Measurements from ENCODE around the gene PREB. TPM values are rescaled to one million over a fixed set of nuclear protein-coding genes. Genes with fewer than 3 reads are reported as not detected.
A peak's percentile ranks its signal among the peaks of the same experiment; 100 is the strongest.

PREB gene
- total RNA-seq, 2 donors from 2014 or later = 47.5 to 51.4 TPM

DNA sequence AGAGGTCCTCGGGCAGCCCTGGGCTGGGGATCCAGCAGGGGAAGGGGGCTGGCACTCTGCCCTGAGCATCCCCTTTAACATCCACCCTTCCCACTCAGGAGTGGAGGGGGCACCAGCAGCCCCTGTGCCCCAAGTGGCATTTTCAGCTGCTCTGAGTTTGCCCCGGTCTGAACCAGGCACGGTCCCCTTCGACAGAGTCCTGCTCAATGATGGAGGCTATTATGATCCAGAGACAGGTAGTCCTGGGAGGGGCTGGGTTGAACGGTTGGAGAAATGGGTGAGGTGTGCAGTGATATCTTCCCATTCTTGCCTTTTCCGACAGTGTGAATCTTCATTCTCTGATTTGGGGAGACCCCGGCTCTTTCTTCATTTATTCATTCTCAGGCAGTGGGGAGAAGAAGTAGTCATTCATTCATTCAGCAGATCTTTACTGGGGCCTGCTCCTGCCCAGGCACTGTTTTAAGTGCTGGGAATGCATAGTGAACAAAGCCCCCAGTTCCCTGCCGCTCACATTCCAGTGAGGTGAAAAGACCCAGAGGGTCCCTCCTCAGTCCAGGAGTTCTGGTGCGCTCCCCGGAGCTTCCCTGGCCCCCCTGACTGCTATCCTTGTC, 49.3 kb downstream of the PREB start:
- Histone ChIP-seq H3K27me3 (no peaks in the 10 kb centered on the region), H3K4me3 (peak overlapping the region; percentile 54 to 74), H3K9me3 (no peaks in the 10 kb centered on the region), H3K27ac (peak overlapping the region; percentile 93 to 98), H3K4me1 (peaks cover 0 to 48% of the 10 kb centered on the region in 2 donors), H3K36me3 (no peaks in the 10 kb centered on the region)
- TF ChIP-seq, protein P1, sequence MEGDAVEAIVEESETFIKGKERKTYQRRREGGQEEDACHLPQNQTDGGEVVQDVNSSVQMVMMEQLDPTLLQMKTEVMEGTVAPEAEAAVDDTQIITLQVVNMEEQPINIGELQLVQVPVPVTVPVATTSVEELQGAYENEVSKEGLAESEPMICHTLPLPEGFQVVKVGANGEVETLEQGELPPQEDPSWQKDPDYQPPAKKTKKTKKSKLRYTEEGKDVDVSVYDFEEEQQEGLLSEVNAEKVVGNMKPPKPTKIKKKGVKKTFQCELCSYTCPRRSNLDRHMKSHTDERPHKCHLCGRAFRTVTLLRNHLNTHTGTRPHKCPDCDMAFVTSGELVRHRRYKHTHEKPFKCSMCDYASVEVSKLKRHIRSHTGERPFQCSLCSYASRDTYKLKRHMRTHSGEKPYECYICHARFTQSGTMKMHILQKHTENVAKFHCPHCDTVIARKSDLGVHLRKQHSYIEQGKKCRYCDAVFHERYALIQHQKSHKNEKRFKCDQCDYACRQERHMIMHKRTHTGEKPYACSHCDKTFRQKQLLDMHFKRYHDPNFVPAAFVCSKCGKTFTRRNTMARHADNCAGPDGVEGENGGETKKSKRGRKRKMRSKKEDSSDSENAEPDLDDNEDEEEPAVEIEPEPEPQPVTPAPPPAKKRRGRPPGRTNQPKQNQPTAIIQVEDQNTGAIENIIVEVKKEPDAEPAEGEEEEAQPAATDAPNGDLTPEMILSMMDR (IDR thresholded peaks at IDR 0.05) = no peak
- no peak for DNase-seq (ENCODE audit: low spot score)

DNA sequence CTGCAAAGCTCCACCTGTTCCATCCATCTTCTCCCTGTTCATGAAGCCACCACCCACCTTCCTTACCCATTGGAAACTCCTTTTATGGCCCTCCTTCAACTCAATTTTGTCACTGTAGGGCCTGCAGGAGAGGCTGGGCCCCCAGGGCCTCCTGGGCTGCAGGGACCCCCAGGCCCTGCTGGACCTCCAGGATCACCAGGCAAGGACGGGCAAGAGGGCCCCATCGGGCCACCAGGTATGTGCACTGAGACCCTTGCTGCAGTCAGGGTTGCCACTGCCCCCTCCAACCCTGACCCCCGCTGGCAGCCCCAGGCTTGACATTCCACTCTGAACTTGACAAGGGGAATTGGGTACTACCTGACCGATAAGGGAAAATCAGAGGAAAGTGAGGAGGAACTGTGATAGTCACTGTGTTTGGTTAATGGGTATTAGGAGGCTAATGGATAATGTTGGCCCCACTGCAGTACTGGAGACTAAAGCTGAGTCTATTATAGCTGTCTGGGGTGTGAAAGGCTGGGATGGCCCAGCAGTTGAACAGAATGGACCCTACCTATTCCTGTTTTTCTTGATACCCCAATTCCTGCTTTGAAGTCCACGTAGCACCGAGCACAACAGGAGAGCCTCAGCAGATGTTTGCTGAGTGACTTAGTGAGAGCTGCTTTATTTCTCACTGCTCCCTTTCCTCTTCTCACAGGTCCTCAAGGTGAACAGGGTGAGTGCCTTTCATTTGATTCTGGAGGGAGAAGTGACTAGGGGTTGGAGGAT, 50.0 kb downstream of the PREB start:
- TF ChIP-seq, protein P1 (IDR thresholded peaks at IDR 0.05) = no peak
- no peak overlapping the region for H3K4me3 ChIP-seq
- no peak for DNase-seq (ENCODE audit: low spot score)
- H3K36me3 ChIP-seq = no peaks in the 10 kb centered on the region
- H3K9me3 ChIP-seq = no peaks in the 10 kb centered on the region
- peaks cover 0 to 54% of the 10 kb centered on the region in 2 donors for H3K4me1 ChIP-seq
- no peaks in the 10 kb centered on the region for H3K27me3 ChIP-seq
- no peak overlapping the region for H3K27ac ChIP-seq

DNA sequence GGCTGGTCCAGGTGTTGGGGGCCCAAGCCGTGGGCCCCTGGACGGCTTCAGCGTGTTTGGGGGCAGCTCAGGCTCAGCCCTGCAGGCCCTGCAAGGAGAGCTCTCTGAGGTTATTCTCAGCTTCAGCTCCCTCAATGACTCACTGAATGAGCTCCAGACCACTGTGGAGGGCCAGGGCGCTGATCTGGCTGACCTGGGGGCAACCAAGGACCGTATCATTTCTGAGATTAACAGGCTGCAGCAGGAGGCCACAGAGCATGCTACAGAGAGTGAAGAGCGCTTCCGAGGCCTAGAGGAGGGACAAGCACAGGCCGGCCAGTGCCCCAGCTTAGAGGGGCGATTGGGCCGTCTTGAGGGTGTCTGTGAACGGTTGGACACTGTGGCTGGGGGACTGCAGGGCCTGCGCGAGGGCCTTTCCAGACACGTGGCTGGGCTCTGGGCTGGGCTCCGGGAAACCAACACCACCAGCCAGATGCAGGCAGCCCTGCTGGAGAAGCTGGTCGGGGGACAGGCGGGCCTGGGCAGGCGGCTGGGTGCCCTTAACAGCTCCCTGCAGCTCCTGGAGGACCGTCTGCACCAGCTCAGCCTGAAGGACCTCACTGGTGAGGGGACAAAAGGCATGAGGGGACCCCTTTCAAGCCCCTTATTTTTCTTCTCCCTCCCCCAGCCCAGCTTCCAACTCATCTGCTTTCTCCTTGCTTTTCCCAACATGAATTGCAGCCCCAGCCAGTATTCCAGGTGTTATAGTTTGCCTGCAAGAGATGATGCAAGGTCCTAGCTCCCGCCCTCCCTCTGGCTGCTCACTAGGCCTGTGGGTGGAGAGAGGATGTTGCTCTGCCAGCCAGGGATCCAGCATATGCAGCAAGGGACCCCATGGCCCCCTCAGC, 50.8 kb downstream of the PREB start:
- no peak for DNase-seq (ENCODE audit: low spot score)
- Histone ChIP-seq H3K9me3 (no peaks in the 10 kb centered on the region), H3K27me3 (no peaks in the 10 kb centered on the region), H3K4me3 (no peak overlapping the region), H3K36me3 (no peaks in the 10 kb centered on the region), H3K27ac (no peak overlapping the region), H3K4me1 (peaks cover 0 to 60% of the 10 kb centered on the region in 2 donors)
- TF ChIP-seq, protein P1 (IDR thresholded peaks at IDR 0.05) = no peak

DNA sequence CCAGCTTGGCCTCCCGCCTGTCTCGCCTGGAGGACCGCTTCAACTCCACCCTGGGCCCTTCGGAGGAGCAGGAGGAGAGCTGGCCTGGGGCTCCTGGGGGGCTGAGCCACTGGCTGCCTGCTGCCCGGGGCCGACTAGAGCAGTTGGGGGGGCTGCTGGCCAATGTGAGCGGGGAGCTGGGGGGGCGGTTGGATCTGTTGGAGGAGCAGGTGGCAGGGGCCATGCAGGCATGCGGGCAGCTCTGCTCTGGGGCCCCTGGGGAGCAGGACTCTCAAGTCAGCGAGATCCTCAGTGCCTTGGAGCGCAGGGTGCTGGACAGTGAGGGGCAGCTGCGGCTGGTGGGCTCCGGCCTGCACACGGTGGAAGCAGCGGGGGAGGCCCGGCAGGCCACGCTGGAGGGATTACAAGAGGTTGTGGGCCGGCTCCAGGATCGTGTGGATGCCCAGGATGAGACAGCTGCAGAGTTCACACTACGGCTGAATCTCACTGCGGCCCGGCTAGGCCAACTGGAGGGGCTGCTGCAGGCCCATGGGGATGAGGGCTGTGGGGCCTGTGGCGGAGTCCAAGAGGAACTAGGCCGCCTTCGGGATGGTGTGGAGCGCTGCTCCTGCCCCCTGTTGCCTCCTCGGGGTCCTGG, 51.5 kb downstream of the PREB start:
- H3K27me3 ChIP-seq = no peaks in the 10 kb centered on the region
- H3K4me3 ChIP-seq = no peak overlapping the region
- no peaks in the 10 kb centered on the region for H3K9me3 ChIP-seq
- no peaks in the 10 kb centered on the region for H3K36me3 ChIP-seq
- H3K4me1 ChIP-seq = peaks cover 0 to 60% of the 10 kb centered on the region in 2 donors
- H3K27ac ChIP-seq = no peak overlapping the region
- DNase-seq (ENCODE audit: low spot score) = no peak
- TF ChIP-seq, protein P1 (IDR thresholded peaks at IDR 0.05) = no peak

DNA sequence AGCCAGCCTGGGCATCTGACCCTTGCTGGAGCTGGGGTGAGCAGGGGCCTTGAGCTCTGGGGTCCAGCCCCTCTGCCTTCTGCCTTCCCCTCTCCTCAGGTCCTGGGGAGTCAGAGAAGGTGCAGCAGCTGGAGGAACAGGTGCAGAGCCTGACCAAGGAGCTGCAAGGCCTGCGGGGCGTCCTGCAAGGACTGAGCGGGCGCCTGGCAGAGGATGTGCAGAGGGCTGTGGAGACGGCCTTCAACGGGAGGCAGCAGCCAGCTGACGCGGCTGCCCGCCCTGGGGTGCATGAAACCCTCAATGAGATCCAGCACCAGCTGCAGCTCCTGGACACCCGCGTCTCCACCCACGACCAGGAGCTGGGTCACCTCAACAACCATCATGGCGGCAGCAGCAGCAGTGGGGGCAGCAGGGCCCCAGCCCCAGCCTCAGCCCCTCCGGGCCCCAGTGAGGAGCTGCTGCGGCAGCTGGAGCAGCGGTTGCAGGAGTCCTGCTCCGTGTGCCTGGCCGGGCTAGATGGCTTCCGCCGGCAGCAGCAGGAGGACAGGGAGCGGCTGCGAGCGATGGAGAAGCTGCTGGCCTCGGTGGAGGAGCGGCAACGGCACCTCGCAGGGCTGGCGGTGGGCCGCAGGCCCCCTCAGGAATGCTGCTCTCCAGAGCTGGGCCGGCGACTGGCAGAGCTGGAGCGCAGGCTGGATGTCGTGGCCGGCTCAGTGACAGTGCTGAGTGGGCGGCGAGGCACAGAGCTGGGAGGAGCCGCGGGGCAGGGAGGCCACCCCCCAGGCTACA, 52.3 kb downstream of the PREB start:
- no peak for DNase-seq (ENCODE audit: low spot score)
- no peaks in the 10 kb centered on the region for H3K9me3 ChIP-seq
- no peaks in the 10 kb centered on the region for H3K36me3 ChIP-seq
- peaks cover 0 to 56% of the 10 kb centered on the region in 2 donors for H3K4me1 ChIP-seq
- H3K27ac ChIP-seq = peak overlapping the region; percentile 69 to 86
- no peak overlapping the region for H3K4me3 ChIP-seq
- TF ChIP-seq, protein P1 (IDR thresholded peaks at IDR 0.05) = no peak
- H3K27me3 ChIP-seq = no peaks in the 10 kb centered on the region
